IgD-negative memory B cell (primary cell): ENCODE data around the gene ILF2. TPM values are rescaled to one million over a fixed set of nuclear protein-coding genes. Genes with fewer than 3 reads are reported as not detected.
"Not testable (repeated sequence)": the region's sequence is repeated elsewhere in the genome, so short reads cannot be mapped to it uniquely, and the experiment has no call there.

Experiments
- H3K27ac Mint-ChIP-seq, 3 donors: one replicate each; pipeline ENCODE4 v1.8.0; 2020 to 2022; ENCODE audit warnings: mild to moderate bottlenecking in 3 of 3, mixed read lengths in 3 of 3, moderate library complexity in 1 of 3
- H3K27me3 Mint-ChIP-seq: one replicate; pipeline ENCODE4 v1.8.0; 2021; ENCODE audit warnings: mixed read lengths
- H3K36me3 Mint-ChIP-seq: one replicate; pipeline ENCODE4 v1.8.0; 2020; ENCODE audit warnings: mild to moderate bottlenecking, mixed read lengths
- H3K4me1 Mint-ChIP-seq, 3 donors: one replicate each; pipeline ENCODE4 v1.8.0; 2020 to 2022; ENCODE audit warnings: mixed read lengths in 3 of 3, mild to moderate bottlenecking in 1 of 3
- H3K4me3 Mint-ChIP-seq, 4 donors: one replicate each; pipeline ENCODE4 v1.8.0; 2020 to 2022; ENCODE audit warnings: mild to moderate bottlenecking in 4 of 4, mixed read lengths in 4 of 4, moderate library complexity in 3 of 4
- H3K9me3 Mint-ChIP-seq, 3 donors: one replicate each; pipeline ENCODE4 v1.8.0; 2020 to 2021; ENCODE audit warnings: mixed read lengths in 3 of 3, mild to moderate bottlenecking in 1 of 3
- polyA plus RNA-seq: library from polyadenylated mRNA; unstranded; fragments of 300-500 nt; fragmentation: Illumina TruSeq; gene quantifications from one replicate; pipeline ENCODE4 v1.2.3, GENCODE V29; 2021

Gene ILF2
- polyA plus RNA-seq, 1 donor from 2014 or later = 106 TPM

- H3K9me3 Mint-ChIP-seq = no peaks in the 10 kb centered on the region
- H3K4me1 Mint-ChIP-seq = peaks cover 0 to 18% (median 9%) of the 10 kb centered on the region in 3 donors
- H3K27me3 Mint-ChIP-seq = no peaks in the 10 kb centered on the region
- no peaks in the 10 kb centered on the region for H3K36me3 Mint-ChIP-seq
- no peak overlapping the region for H3K27ac Mint-ChIP-seq
- peak overlapping the region in 1 of 4 donors; percentile 55 for H3K4me3 Mint-ChIP-seq
These were observed 1.2 kb downstream of the ILF2 start for GRCh38 chr1:153669606-153670005.

- peak overlapping the region in 1 of 3 donors; percentile 49 for H3K27ac Mint-ChIP-seq
- peaks cover 0 to 18% (median 9%) of the 10 kb centered on the region in 3 donors for H3K4me1 Mint-ChIP-seq
These were observed 2.1 kb downstream of the ILF2 start for GRCh38 chr1:153668672-153669071.

GRCh38 chr1:153667439-153667838 is 3.4 kb downstream of the ILF2 start:
- Mint-ChIP-seq H3K9me3 (no peaks in the 10 kb centered on the region), H3K27ac (peak overlapping the region in 1 of 3 donors; percentile 49), H3K4me1 (peaks cover 0 to 18% (median 8%) of the 10 kb centered on the region in 3 donors), H3K27me3 (no peaks in the 10 kb centered on the region), H3K4me3 (peak overlapping the region in 1 of 4 donors; percentile 78), H3K36me3 (no peaks in the 10 kb centered on the region)

More at GRCh38 chr1:153668672-153669071, 2.1 kb downstream of the ILF2 start:
- H3K4me3 Mint-ChIP-seq = peak overlapping the region in 2 of 4 donors; percentile 55 to 78
- H3K9me3 Mint-ChIP-seq, H3K27me3 Mint-ChIP-seq, H3K36me3 Mint-ChIP-seq: not testable (repeated sequence)

GRCh38 chr1:153663211-153663610 is 7.6 kb downstream of the ILF2 start:
- Mint-ChIP-seq H3K27ac (no peak overlapping the region), H3K36me3 (peaks cover 1% of the 10 kb centered on the region), H3K27me3 (no peaks in the 10 kb centered on the region), H3K9me3 (no peaks in the 10 kb centered on the region), H3K4me3 (no peak overlapping the region), H3K4me1 (peaks cover 7 to 14% (median 8%) of the 10 kb centered on the region in 3 donors)

GRCh38 chr1:153662269-153662668 is 8.5 kb downstream of the ILF2 start:
- H3K4me3 Mint-ChIP-seq = peak overlapping the region in 1 of 4 donors; percentile 26
- peak overlapping the region in 1 of 3 donors; percentile 41 for H3K27ac Mint-ChIP-seq
- peaks cover 9 to 10% (median 9%) of the 10 kb centered on the region in 3 donors for H3K4me1 Mint-ChIP-seq
- no peaks in the 10 kb centered on the region for H3K9me3 Mint-ChIP-seq
- no peaks in the 10 kb centered on the region for H3K27me3 Mint-ChIP-seq
- H3K36me3 Mint-ChIP-seq = peaks cover 2% of the 10 kb centered on the region

- peak overlapping the region; percentile 35 to 94 (median 63) for H3K27ac Mint-ChIP-seq
- peaks cover 3% of the 10 kb centered on the region for H3K36me3 Mint-ChIP-seq
These were observed 9.6 kb downstream of the ILF2 start for GRCh38 chr1:153661111-153661708.

GRCh38 chr1:153659656-153660055 is 11.1 kb downstream of the ILF2 start:
- Mint-ChIP-seq H3K27ac (peak overlapping the region in 2 of 3 donors; percentile 91 to 96), H3K36me3 (peaks cover 4% of the 10 kb centered on the region), H3K4me3 (peak overlapping the region; percentile 92 to 97 (median 96)), H3K9me3 (no peaks in the 10 kb centered on the region), H3K27me3 (no peaks in the 10 kb centered on the region), H3K4me1 (peaks cover 9 to 11% (median 10%) of the 10 kb centered on the region in 3 donors)

More at GRCh38 chr1:153661111-153661708, 9.6 kb downstream of the ILF2 start:
- H3K9me3 Mint-ChIP-seq = no peaks in the 10 kb centered on the region
- peaks cover 9 to 10% (median 10%) of the 10 kb centered on the region in 3 donors for H3K4me1 Mint-ChIP-seq
- no peaks in the 10 kb centered on the region for H3K27me3 Mint-ChIP-seq
- H3K4me3 Mint-ChIP-seq = peak overlapping the region in 1 of 4 donors; percentile 26

GRCh38 chr1:153659175-153659534 is 11.6 kb downstream of the ILF2 start:
- Mint-ChIP-seq H3K36me3 (peaks cover 4% of the 10 kb centered on the region), H3K27ac (peak overlapping the region; percentile 91 to 96 (median 91)), H3K4me3 (peak overlapping the region; percentile 92 to 97 (median 96)), H3K9me3 (no peaks in the 10 kb centered on the region), H3K4me1 (peaks cover 9 to 11% (median 10%) of the 10 kb centered on the region in 3 donors), H3K27me3 (no peaks in the 10 kb centered on the region)

- no peaks in the 10 kb centered on the region for H3K27me3 Mint-ChIP-seq
- peaks cover 4% of the 10 kb centered on the region for H3K36me3 Mint-ChIP-seq
- H3K9me3 Mint-ChIP-seq = no peaks in the 10 kb centered on the region
- peaks cover 9 to 11% (median 11%) of the 10 kb centered on the region in 3 donors for H3K4me1 Mint-ChIP-seq
- H3K27ac Mint-ChIP-seq = peak within 1 kb of the TSS; percentile 91 to 96 (median 91)
- peak within 1 kb of the TSS; percentile 92 to 97 (median 96) for H3K4me3 Mint-ChIP-seq
These were observed 12.2 kb downstream of the ILF2 start, which contains the start of gene SNAPIN for GRCh38 chr1:153658400-153659174. Gene SNAPIN, plus strand, starts transcription at chr1:153658703. Its CDS starts 41 bp downstream, at chr1:153658744.

GRCh38 chr1:153655333-153655732 is 15.5 kb downstream of the ILF2 start:
- H3K9me3 Mint-ChIP-seq = no peaks in the 10 kb centered on the region
- H3K27ac Mint-ChIP-seq = peak overlapping the region in 1 of 3 donors; percentile 67
- H3K36me3 Mint-ChIP-seq = peaks cover 4% of the 10 kb centered on the region
- H3K27me3 Mint-ChIP-seq = no peaks in the 10 kb centered on the region
- peaks cover 9 to 11% (median 11%) of the 10 kb centered on the region in 3 donors for H3K4me1 Mint-ChIP-seq
- H3K4me3 Mint-ChIP-seq = no peak overlapping the region

- Mint-ChIP-seq H3K9me3 (no peaks in the 10 kb centered on the region), H3K27ac (no peak overlapping the region), H3K36me3 (peaks cover 2% of the 10 kb centered on the region), H3K4me1 (peaks cover 0 to 6% (median 2%) of the 10 kb centered on the region in 3 donors), H3K27me3 (no peaks in the 10 kb centered on the region), H3K4me3 (no peak overlapping the region)
These were observed 17.8 kb downstream of the ILF2 start for GRCh38 chr1:153652805-153653500.

GRCh38 chr1:153651771-153652170 is 19.0 kb downstream of the ILF2 start:
- Mint-ChIP-seq H3K4me3 (no peak overlapping the region), H3K27me3 (no peaks in the 10 kb centered on the region), H3K4me1 (peaks cover under 1 to 4% (median 4%) of the 10 kb centered on the region in 3 donors), H3K9me3 (no peaks in the 10 kb centered on the region), H3K27ac (no peak overlapping the region), H3K36me3 (peaks cover 3% of the 10 kb centered on the region)

- Mint-ChIP-seq H3K27ac (no peak overlapping the region), H3K9me3 (no peaks in the 10 kb centered on the region), H3K27me3 (no peaks in the 10 kb centered on the region), H3K4me3 (no peak overlapping the region), H3K36me3 (peaks cover 3% of the 10 kb centered on the region), H3K4me1 (peaks cover 2 to 7% (median 7%) of the 10 kb centered on the region in 3 donors)
These were observed 20.9 kb downstream of the ILF2 start for GRCh38 chr1:153649863-153650235.

GRCh38 chr1:153649137-153649862 is 21.5 kb downstream of the ILF2 start:
- H3K27me3 Mint-ChIP-seq = no peaks in the 10 kb centered on the region
- no peak overlapping the region for H3K4me3 Mint-ChIP-seq
- peaks cover 2 to 7% (median 7%) of the 10 kb centered on the region in 3 donors for H3K4me1 Mint-ChIP-seq
- H3K36me3 Mint-ChIP-seq = peaks cover 3% of the 10 kb centered on the region
- H3K9me3 Mint-ChIP-seq = no peaks in the 10 kb centered on the region
- peak overlapping the region in 2 of 3 donors; percentile 52 to 92 for H3K27ac Mint-ChIP-seq
